Adrenal gland (tissue), 12 donors: ENCODE results near the gene OR9A2. TPM values are rescaled to one million over a fixed set of nuclear protein-coding genes. Genes with fewer than 3 reads are reported as not detected.

Experiments
- DNase-seq, 7 donors: peaks; one replicate each; pipeline ENCODE4 v3.0.0-alpha.2; 2019 to 2020
- H3K27ac ChIP-seq, 5 donors: fragments of 200-600 bp; sonication (generic) in 4 of 5; 1 replicate in 3 of 5; 2 replicates in 2 of 5; pipeline versions ENCODE4 v1.5.1 to v1.8.0; 2016 to 2020; ENCODE audit warnings: mild to moderate bottlenecking in 1 of 5
- H3K27me3 ChIP-seq: fragments of 200-600 bp; 2 replicates; pipeline ENCODE4 v1.8.0; 2021
- H3K36me3 ChIP-seq, 2 donors: fragments of 200-600 bp; replicated peaks in 1 of 2; 1 replicate in 1 of 2; 2 replicates in 1 of 2; pipeline versions ENCODE4 v1.5.1 to v1.8.0; 2018 to 2022
- H3K4me1 ChIP-seq, 2 donors: fragments of 200-600 bp; replicated peaks in 1 of 2; 1 replicate in 1 of 2; 2 replicates in 1 of 2; pipeline versions ENCODE4 v1.5.1 to v1.8.0; 2018 to 2021
- H3K4me3 ChIP-seq, 4 donors: fragments of 200-600 bp; sonication (generic) in 3 of 4; one replicate each; pipeline ENCODE4 v1.5.1; 2016 to 2018
- H3K9me3 ChIP-seq, 3 donors: fragments of 200-600 bp; sonication (generic) in 1 of 3; replicated peaks in 1 of 3; 1 replicate in 2 of 3; 2 replicates in 1 of 3; pipeline versions ENCODE4 v1.5.1 to v1.8.0; 2016 to 2021
- POLR2A ChIP-seq, 2 donors: fragments of 450-650 bp; IDR thresholded peaks; one replicate each; pipeline ENCODE4 v1.6.1; 2017; ENCODE audit warnings: antibody characterized with exemption in 2 of 2, mild to moderate bottlenecking in 2 of 2, moderate library complexity in 1 of 2
- WGBS, 4 donors: extraction: QIAGEN DNeasy Blood & Tissue Kit in 2 of 4; methylation state at CpG; one replicate each; pipeline versions ENCODE4 v1.1.5 to v1.1.7; 2013 to 2017; 5-methylcytosine and 5-hydroxymethylcytosine counted together
- intact Hi-C, 2 donors: fragments of 100-400 bp; cut with DNase I; formaldehyde crosslinking; loops; one replicate each; pipeline versions ENCODE4 v1.14.1 to v1.15.0; 2022 to 2023
- polyA plus RNA-seq, 3 donors: library from polyadenylated mRNA; stranded (reverse); fragments of 200-250 nt in 2 of 3; fragments of 350-450 nt in 1 of 3; fragmentation: Illumina TruSeq in 1 of 3; extraction: RNeasy Lipid Tissue Mini Kit (QIAGEN cat#74804) in 1 of 3; gene quantifications; one replicate each; pipeline ENCODE4 v1.2.3, GENCODE V29; 2013 to 2014
- total RNA-seq, 9 donors: library from RNA; depleted of rRNA in 4 of 9; stranded (reverse); fragments of >200 nt in 4 of 9; fragments of 120-200 nt in 1 of 9; fragmentation: NEBNext Ultra II Directional in 1 of 9; extraction: Animal tissue kit (Norgen Biotek cat#: 25700) in 1 of 9; gene quantifications; one replicate each; pipeline versions ENCODE4 v1.1.0 to v1.2.4, GENCODE V29; 2013 to 2023
- TF ChIP-seq, protein P1 (sequence below), 6 experiments: fragments of 450-650 bp in 4 of 6; fragments of 200-600 bp in 2 of 6; sonication (generic) in 1 of 6; IDR thresholded peaks; 1 replicate in 5 of 6; 2 replicates in 1 of 6; pipeline versions ENCODE4 v1.5.1 to v1.8.0; 2016 to 2021; ENCODE audit warnings: antibody characterized with exemption in 6 of 6, mild to moderate bottlenecking in 2 of 6, moderate library complexity in 1 of 6
- donor health status: healthy with polysubstance abuse.
- donor health status: Bipolar disorder and iron deficiency.
- donor health status: DM: yes; HTN: yes; CAD: no.
- donor health status: DM: no; HTN: no; CAD: no.
- donor health status: DM: no; HTN: no; CAD: no.
- donor health status: DM: yes; HTN: yes; CAD: no.

Gene OR9A2
- total and polyA plus RNA-seq, 12 donors = 0.78 TPM; not detected in 11

- Histone ChIP-seq H3K4me3 (no peak overlapping the region), H3K4me1 (no peaks in the 10 kb centered on the region), H3K36me3 (no peaks in the 10 kb centered on the region), H3K27ac (no peak overlapping the region), H3K27me3 (no peaks in the 10 kb centered on the region), H3K9me3 (no peaks in the 10 kb centered on the region)
- TF ChIP-seq POLR2A (IDR thresholded peaks at IDR 0.05) = no peak
- TF ChIP-seq, protein P1, sequence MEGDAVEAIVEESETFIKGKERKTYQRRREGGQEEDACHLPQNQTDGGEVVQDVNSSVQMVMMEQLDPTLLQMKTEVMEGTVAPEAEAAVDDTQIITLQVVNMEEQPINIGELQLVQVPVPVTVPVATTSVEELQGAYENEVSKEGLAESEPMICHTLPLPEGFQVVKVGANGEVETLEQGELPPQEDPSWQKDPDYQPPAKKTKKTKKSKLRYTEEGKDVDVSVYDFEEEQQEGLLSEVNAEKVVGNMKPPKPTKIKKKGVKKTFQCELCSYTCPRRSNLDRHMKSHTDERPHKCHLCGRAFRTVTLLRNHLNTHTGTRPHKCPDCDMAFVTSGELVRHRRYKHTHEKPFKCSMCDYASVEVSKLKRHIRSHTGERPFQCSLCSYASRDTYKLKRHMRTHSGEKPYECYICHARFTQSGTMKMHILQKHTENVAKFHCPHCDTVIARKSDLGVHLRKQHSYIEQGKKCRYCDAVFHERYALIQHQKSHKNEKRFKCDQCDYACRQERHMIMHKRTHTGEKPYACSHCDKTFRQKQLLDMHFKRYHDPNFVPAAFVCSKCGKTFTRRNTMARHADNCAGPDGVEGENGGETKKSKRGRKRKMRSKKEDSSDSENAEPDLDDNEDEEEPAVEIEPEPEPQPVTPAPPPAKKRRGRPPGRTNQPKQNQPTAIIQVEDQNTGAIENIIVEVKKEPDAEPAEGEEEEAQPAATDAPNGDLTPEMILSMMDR (IDR thresholded peaks at IDR 0.05) = no peak
- intact Hi-C loops = loop anchor here in 1 of 2 donors (10.0 kb wide), 1 partner anchor 57 kb away; no protein-coding TSS in a partner anchor
- no peak for DNase-seq
- 70 to 95% (median 88%) methylated on average over 2 of the region's 2 CpGs for WGBS, 4 donors
Observed at GRCh38 chr7:143027683-143028082, 751 bp upstream of the OR9A2 start.

DNA sequence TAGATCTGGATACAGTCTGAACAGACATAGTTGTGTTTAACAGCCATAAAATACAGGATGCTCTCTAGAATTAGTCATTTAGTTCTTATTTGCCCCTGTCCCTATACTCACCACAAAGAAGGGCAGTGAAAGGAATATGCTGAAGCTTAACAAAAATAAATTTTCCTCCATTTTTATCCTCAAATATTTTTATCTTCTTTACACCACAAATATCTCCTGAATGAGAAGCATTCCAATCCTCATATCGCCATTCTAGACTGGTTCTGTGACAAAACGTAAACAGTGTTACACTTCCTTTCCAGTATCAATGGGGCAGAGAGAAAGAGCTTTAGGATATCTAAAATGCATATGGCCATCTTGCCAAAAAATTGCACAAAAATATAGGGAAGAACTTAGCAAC, 1.6 kb downstream of the OR9A2 start:
- intact Hi-C loops = loop anchor here in 1 of 2 donors (10.0 kb wide), 1 partner anchor 59 kb away; no protein-coding TSS in a partner anchor
- WGBS, 4 donors = 78 to 83% (median 83%) methylated on average over 2 of the region's 2 CpGs
- Histone ChIP-seq H3K4me3 (no peak overlapping the region), H3K36me3 (no peaks in the 10 kb centered on the region), H3K9me3 (no peaks in the 10 kb centered on the region), H3K4me1 (no peaks in the 10 kb centered on the region), H3K27ac (no peak overlapping the region), H3K27me3 (no peaks in the 10 kb centered on the region)
- TF ChIP-seq POLR2A (IDR thresholded peaks at IDR 0.05) = no peak
- TF ChIP-seq, protein P1 (IDR thresholded peaks at IDR 0.05) = no peak
- no peak for DNase-seq

- Histone ChIP-seq H3K4me3 (no peak overlapping the region), H3K27me3 (no peaks in the 10 kb centered on the region), H3K4me1 (no peaks in the 10 kb centered on the region), H3K36me3 (no peaks in the 10 kb centered on the region), H3K27ac (no peak overlapping the region), H3K9me3 (no peaks in the 10 kb centered on the region)
- no peak for DNase-seq
- TF ChIP-seq, protein P1 (IDR thresholded peaks at IDR 0.05) = no peak
- TF ChIP-seq POLR2A (IDR thresholded peaks at IDR 0.05) = no peak
- intact Hi-C loops = loop anchor here in 1 of 2 donors (10.0 kb wide), 1 partner anchor 62 kb away; no protein-coding TSS in a partner anchor
Observed at GRCh38 chr7:143023047-143023446, 3.9 kb downstream of the OR9A2 start.

DNA sequence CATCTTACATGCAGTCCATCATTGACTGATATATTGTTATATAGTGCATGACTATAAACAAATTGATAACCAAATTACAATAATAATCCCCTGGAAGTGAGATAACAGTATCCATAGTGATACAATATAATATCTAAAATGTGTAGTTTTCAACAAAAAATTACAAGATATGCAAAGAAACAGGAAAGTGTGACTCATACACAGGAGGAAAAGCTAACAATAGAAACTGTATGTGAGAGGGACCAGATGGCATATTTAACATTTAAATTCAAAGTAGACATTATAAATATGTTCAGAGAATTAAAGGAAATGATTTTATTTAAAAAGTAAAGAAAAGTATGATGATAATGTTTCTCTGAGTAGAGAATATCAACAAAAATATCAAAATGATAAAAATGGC, 8.0 kb downstream of the OR9A2 start:
- Histone ChIP-seq H3K4me3 (no peak overlapping the region), H3K27me3 (no peaks in the 10 kb centered on the region), H3K4me1 (no peaks in the 10 kb centered on the region), H3K27ac (no peak overlapping the region), H3K36me3 (no peaks in the 10 kb centered on the region), H3K9me3 (no peaks in the 10 kb centered on the region)
- intact Hi-C loops = no loop called here
- DNase-seq = no peak
- TF ChIP-seq POLR2A (IDR thresholded peaks at IDR 0.05) = no peak
- TF ChIP-seq, protein P1 (IDR thresholded peaks at IDR 0.05) = no peak
